ENCODE measurements around the gene IPO13.
A peak's percentile ranks its signal among the peaks of the same experiment; 100 is the strongest.

Gene IPO13

GRCh38 chr1:43935711-43936427 is 10.9 kb upstream of the IPO13 start:
- TF ChIP-seq CTCF (conservative IDR thresholded peaks at IDR 0.05; ENCODE audit: low read depth, low read length), result no peak
- H3K4me3 ChIP-seq (ENCODE audit: low read depth, low read length), result peak overlapping the region; percentile 46
- DNase-seq (ENCODE audit: low read depth), result no peak

DNA sequence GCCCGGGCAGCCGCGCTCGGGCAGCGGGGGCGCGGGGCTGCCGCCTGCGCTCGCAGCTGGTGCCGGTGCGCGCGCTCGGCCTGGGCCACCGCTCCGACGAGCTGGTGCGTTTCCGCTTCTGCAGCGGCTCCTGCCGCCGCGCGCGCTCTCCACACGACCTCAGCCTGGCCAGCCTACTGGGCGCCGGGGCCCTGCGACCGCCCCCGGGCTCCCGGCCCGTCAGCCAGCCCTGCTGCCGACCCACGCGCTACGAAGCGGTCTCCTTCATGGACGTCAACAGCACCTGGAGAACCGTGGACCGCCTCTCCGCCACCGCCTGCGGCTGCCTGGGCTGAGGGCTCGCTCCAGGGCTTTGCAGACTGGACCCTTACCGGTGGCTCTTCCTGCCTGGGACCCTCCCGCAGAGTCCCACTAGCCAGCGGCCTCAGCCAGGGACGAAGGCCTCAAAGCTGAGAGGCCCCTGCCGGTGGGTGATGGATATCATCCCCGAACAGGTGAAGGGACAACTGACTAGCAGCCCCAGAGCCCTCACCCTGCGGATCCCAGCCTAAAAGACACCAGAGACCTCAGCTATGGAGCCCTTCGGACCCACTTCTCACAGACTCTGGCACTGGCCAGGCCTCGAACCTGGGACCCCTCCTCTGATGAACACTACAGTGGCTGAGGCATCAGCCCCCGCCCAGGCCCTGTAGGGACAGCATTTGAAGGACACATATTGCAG is 10.2 kb upstream of the IPO13 start:
- peak overlapping the region; percentile 46 for H3K4me3 ChIP-seq (ENCODE audit: low read depth, low read length)
- no peak for DNase-seq (ENCODE audit: low read depth)
- peak; percentile 22 for TF ChIP-seq CTCF (conservative IDR thresholded peaks at IDR 0.05; ENCODE audit: low read depth, low read length)

DNA sequence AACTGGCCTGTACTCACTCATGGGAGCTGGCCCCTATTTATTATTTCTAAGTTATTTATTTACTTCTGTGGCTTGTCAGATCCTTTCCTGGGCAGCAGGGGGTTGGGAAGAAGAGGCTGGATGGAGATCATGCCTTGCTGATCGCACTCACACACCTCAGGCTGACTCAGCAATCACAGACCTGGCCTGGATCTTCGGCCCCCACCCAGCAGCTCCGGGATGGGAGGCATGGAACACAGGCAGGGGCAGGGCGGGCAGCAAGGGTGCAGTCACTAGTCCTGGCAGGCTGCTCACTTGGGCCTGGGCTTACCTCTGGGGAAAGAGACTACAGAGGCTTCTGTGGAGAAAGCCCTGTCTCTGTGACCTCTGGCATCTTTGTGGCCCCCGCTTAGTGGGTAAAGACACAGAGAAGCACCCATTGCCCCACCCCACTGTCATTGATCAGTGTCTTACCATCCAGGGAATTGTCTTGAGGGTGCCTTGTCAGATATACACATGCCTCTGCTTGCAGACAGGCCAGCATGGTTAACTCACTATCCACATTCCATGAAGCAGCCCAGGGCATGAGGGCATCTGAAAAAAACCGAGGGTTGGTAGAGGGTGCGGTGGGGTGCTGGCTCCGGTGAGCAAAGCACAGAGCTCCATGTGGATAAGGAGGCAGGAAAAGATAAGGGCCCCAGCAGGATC is 9.4 kb upstream of the IPO13 start:
- DNase-seq (ENCODE audit: low read depth), result no peak
- no peak overlapping the region for H3K4me3 ChIP-seq (ENCODE audit: low read depth, low read length)
- no peak for TF ChIP-seq CTCF (conservative IDR thresholded peaks at IDR 0.05; ENCODE audit: low read depth, low read length)

GRCh38 chr1:43938383-43938782 is 8.4 kb upstream of the IPO13 start:
- no peak for TF ChIP-seq CTCF (conservative IDR thresholded peaks at IDR 0.05; ENCODE audit: low read depth, low read length)
- no peak for DNase-seq (ENCODE audit: low read depth)
- H3K4me3 ChIP-seq (ENCODE audit: low read depth, low read length), result no peak overlapping the region

GRCh38 chr1:43938892-43939587 is 7.7 kb upstream of the IPO13 start:
- H3K4me3 ChIP-seq (ENCODE audit: low read depth, low read length), result no peak overlapping the region
- no peak for DNase-seq (ENCODE audit: low read depth)
- no peak for TF ChIP-seq CTCF (conservative IDR thresholded peaks at IDR 0.05; ENCODE audit: low read depth, low read length)

DNA sequence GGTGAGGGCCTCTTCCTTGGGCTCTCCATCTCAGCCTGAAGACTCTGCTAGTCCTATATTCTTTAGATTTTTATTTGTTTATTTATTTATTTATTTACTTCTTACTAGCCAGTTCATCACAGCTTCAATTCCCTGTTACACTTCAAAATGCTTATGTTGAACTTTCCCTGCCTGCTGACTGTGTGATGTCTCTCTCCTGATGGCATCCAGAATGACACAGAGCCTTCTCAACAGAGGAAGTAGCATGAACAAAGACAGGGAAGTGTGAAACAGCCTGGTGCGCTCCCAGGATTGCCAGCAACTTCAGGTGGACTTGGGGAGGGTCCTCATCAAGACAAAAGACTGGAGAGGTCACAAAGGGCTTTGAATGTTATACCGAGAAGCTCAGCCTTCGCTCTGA is 4.3 kb upstream of the IPO13 start:
- no peak overlapping the region for H3K4me3 ChIP-seq (ENCODE audit: low read depth, low read length)
- DNase-seq (ENCODE audit: low read depth), result no peak
- no peak for TF ChIP-seq CTCF (conservative IDR thresholded peaks at IDR 0.05; ENCODE audit: low read depth, low read length)
